Activated CD8-positive, alpha-beta memory T cell treated with anti-CD3 and anti-CD28 coated beads for 4 hours (primary cell): ENCODE measurements around the gene OPN1SW.
A peak's percentile ranks its signal among the peaks of the same experiment; 100 is the strongest.

Source experiments
- DNase-seq, 2 donors: peaks; one replicate each; pipeline ENCODE4 v3.0.0-alpha.2; 2020; ENCODE audit warnings: low read depth in 2 of 2

The OPN1SW gene

GRCh38 chr7:128793181-128793547 lies 17.6 kb upstream of the OPN1SW start:
- DNase-seq = no peak

GRCh38 chr7:128792471-128793180 lies 17.0 kb upstream of the OPN1SW start:
- DNase-seq = no peak

- no peak for DNase-seq
These were observed 16.4 kb upstream of the OPN1SW start for GRCh38 chr7:128791972-128792327.

GRCh38 chr7:128791121-128791971 lies 15.8 kb upstream of the OPN1SW start, which contains the start of gene CCDC136:
CCDC136 (plus strand) TSS chr7:128791968; CDS start chr7:128792412, 444 bp downstream.
- DNase-seq = peak; percentile 52 to 55

GRCh38 chr7:128790315-128791041 lies 14.9 kb upstream of the OPN1SW start:
- no peak for DNase-seq

GRCh38 chr7:128788446-128789412 lies 13.1 kb upstream of the OPN1SW start:
- DNase-seq = no peak

GRCh38 chr7:128785738-128786137 lies 10.1 kb upstream of the OPN1SW start:
- no peak for DNase-seq

- DNase-seq = no peak
These were observed 7.7 kb upstream of the OPN1SW start for GRCh38 chr7:128783143-128783861.

- DNase-seq = no peak
These were observed 6.3 kb upstream of the OPN1SW start for GRCh38 chr7:128781851-128782250.

GRCh38 chr7:128781126-128781525 lies 5.5 kb upstream of the OPN1SW start:
- DNase-seq = no peak

GRCh38 chr7:128778946-128779345 lies 3.4 kb upstream of the OPN1SW start:
- no peak for DNase-seq

- DNase-seq = no peak
These were observed 1.8 kb upstream of the OPN1SW start for GRCh38 chr7:128777156-128778123.

- DNase-seq = no peak
These were observed 673 bp downstream of the OPN1SW start for GRCh38 chr7:128774921-128775320.

GRCh38 chr7:128774029-128774689 lies 1.4 kb downstream of the OPN1SW start:
- DNase-seq = no peak

GRCh38 chr7:128773604-128774003 lies 2.0 kb downstream of the OPN1SW start:
- DNase-seq = no peak

- DNase-seq = no peak
These were observed 5.4 kb downstream of the OPN1SW start for GRCh38 chr7:128770233-128770632.

- DNase-seq = no peak
These were observed 8.0 kb downstream of the OPN1SW start for GRCh38 chr7:128767475-128768110.

- no peak for DNase-seq
These were observed 12.1 kb downstream of the OPN1SW start for GRCh38 chr7:128763541-128763940.
